H4 (cell line): ENCODE data around the gene UMAD1. TPM values are rescaled to one million over a fixed set of nuclear protein-coding genes. Genes with fewer than 3 reads are reported as not detected.

Experiments
- DNase-seq: peaks from one replicate; pipeline ENCODE4 v3.0.0-alpha.2; 2015; ENCODE audit warnings: low spot score
- total RNA-seq: library from RNA; depleted of rRNA; stranded (reverse); fragments of >200 nt; shearing (Covaris generic); gene quantifications from 2 replicates; pipeline ENCODE4 v1.2.3, GENCODE V29; 2014

The UMAD1 gene
- total RNA-seq, 1 experiment from 2014 or later = 65.9 TPM

- DNase-seq = no peak
These were observed 242.8 kb downstream of the UMAD1 start for GRCh38 chr7:7883394-7883793.

GRCh38 chr7:7884855-7885254, 244.3 kb downstream of the UMAD1 start:
- DNase-seq = no peak

DNA sequence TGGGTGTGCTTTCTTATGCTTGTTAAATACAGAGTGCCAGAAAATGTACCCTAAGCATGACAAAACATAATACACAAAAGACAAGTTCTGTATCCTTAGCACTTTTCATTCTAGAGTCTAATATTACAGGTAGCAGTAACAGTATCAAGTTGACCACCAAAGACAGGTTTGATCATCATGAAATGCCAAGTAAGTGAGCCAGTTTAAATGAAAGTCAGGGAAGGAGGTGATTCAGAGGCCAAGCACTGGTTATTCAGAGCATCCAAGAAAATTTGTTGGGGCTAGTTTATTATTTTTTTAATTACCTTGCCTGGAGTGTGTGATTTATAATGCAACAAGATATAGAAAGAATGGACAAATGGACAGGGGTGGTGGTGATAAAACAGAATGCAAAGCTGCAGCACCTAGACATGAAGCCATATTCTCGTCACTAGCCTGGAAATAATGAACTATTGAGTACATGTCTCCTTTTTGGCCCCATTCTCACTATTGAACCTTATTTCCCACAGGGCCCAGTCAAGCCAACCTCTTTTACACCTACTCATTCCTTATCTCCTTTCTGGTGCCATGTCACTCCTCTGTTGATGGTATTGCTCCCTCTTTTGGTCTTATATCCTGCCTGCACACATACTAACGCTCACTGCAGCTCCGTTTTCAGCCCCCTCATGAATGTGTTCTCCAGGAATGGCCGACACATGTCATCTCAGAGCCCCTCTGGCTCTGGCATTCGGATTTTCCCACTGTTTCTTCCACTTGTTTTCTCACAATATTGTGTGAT, 249.4 kb downstream of the UMAD1 start:
- no peak for DNase-seq

DNA sequence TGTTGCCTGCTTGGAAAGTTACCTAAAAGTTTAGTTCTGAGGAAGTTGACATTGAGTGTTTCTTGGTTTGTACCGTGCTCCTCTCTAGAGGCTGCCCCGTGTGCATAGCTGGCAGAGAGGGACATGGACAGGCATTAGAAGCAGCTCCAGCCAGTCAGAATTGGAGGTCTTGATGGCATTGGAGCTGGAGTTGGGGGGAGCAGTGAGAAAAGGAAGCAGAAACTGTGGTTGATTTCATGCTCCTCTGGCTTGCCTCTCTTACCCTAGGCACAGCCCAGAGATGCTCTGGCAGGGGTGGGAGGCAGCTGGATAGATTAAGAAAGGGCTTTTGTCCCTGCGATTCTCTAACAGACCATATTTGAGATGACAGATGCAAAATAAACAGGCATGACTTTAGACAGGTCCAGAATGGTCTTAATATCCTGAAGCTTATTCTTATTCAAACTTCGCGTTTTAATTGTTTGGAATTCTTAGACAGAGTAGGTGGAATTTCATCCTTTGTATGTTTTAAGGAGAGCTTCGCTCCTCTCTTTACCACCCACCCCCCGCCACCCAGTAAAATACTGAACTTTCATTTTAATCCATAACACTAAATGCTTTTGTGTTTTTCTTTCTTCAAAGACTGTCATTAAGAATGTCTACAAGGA, 254.6 kb downstream of the UMAD1 start:
- no peak for DNase-seq

DNA sequence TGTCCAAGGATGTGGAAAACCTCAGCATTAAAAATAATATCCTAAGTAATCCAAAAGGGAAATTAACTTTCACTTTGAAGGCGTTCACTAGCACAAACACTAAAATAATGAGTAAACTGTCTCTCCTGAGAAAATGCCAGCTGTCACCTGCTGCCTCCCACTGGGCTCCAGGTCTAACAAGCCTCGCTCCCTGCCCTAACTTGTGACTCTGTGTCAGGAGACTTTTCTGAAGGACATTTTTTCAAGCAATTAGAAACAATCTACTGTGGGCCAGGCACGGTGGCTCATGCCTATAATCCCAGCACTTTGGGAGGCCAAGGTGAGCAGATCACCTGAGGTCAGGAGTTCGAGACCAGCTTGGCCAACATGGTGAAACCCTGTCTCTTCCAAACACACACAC, 255.2 kb downstream of the UMAD1 start:
- no peak for DNase-seq

DNA sequence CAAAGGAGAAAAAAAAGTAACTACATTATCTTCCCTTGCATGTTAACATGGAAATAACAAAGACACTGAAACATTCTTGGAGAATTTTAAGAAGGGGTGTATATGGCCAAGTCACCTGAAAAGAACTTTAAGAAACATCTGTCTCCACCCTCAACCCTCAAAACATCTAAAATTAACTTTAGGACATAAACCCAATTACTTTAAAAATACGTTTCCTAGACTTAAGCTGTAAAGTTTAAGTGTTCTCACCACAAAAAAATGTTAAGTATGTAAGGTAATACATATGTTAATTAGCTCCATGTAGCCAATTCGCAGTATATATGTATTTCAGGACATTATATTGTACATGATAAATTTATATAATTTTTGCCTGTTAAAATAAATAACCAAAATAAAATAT, 257.0 kb downstream of the UMAD1 start:
- DNase-seq = no peak

DNA sequence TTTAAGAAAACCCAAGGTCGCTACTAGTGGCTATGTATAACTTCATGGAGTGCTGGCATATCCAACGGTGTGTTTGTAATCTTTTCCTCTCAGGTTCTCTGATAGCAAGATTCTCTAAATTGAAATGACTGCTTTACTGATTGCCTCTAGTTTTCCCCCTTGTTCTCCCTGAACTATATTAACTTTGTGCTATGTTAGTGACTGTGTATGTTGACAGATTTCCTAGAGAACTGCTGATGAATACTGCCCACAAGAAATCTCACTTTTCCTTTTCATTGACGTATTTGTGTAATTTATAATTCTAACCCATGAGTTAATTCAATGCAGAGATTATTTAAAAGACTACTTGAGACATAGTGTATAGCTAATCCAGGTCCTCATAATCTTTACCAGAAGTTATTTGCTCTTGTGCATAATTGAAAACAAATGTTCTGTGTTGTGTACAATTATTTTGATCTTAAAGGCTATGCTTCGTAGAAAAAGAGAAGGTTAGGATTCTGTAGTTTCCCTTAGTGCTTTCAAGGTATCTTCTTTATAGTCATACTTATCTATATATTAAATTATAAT, 257.5 kb downstream of the UMAD1 start:
- no peak for DNase-seq

DNA sequence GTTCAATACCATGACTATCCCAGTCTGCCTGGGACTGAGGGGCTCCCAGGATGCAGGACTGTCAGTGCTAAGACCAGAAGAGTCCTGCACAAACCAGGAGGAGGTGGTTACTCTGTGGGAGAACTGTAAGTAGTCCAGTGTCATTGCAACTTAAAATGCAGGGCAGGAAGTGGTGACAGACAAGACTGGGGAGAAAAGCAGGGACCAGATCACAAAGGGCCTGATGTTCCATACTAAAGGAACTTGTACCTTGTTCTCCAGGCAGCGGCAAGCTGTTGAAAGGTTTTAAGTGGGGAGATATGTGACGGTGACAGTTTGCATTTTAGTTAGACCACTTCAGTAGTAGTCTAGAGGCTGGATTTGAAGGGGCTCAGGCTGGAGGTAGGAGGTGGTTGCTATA, 262.3 kb downstream of the UMAD1 start:
- no peak for DNase-seq

DNA sequence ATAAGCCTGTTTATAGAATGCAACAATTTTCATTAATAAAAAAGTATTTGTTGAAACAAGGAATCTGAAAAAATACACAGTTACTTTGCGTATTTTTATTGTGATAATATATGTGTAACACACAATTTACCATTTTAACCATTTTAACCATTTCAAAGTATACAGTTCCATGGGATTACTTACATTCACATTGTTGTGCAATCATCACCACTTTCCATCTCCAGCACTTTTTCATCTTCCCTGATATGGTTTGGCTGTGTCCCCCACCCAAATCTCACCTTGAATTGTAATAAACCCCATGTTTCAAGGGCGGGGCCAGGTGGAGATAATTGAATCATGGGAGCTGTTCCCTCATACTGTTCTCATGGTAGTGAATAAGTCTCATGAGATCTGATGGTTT, 266.8 kb downstream of the UMAD1 start:
- DNase-seq = no peak

- no peak for DNase-seq
These were observed 268.1 kb downstream of the UMAD1 start for GRCh38 chr7:7908622-7909145.

GRCh38 chr7:7909376-7909775, 268.8 kb downstream of the UMAD1 start:
- DNase-seq = no peak

DNA sequence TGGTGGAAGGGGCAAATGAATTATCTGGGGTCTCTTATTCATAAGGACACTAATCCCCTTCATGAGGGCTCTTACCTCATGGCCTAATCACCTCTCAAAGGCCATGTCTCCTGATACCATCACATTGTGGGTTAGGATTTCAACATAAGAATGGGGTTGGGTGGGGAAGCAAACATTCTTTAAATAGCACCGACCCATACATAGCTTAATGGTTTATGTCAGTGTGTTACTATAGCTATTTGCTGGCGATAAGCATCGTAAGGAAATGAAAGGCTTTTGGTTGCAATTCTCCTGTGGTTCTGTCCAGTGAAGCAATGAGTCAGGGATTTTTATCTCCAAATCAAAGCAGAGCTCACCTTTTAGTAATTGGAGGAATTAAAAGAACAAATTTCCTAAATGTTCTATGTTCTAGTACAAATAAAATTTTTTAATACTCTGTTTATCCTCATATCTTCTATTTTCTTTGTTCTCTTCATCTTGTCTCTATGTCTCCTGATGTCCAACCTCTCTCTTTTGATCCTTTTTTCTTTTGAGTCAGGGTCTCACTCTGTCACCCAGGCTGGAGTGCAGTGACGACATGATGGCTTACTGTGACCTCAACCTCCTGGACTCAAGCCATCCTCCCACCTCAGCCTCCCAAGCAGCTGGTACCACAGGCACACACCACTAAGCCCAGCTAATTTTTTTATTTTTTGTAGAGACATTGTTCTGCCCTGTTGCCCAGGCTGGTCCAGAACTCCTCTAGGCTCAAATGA, 271.0 kb downstream of the UMAD1 start:
- peak; percentile 96 for DNase-seq

GRCh38 chr7:7912937-7913336, 272.4 kb downstream of the UMAD1 start:
- DNase-seq = no peak

DNA sequence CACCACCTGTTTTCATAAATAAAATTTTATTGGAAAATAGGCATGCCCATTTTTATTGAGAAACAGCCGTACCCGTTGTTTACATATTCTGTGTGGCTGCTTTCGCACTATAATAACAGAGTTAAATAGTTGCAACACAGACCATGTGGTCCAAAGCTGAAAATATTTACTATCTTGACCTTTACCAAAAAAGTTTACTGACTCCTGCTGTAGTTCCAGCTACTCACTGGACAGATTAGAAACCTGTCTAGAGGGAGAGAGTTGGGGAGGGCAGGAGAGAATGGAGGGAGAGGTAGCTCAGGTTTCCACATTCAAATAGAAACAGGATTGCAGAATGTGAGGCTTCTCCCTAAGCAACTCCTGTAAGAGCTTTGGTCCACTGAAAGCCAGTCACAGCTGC, 273.0 kb downstream of the UMAD1 start:
- DNase-seq = peak; percentile 48

GRCh38 chr7:7914547-7914946, 274.0 kb downstream of the UMAD1 start:
- no peak for DNase-seq

GRCh38 chr7:7916064-7916463, 275.5 kb downstream of the UMAD1 start:
- DNase-seq = no peak

DNA sequence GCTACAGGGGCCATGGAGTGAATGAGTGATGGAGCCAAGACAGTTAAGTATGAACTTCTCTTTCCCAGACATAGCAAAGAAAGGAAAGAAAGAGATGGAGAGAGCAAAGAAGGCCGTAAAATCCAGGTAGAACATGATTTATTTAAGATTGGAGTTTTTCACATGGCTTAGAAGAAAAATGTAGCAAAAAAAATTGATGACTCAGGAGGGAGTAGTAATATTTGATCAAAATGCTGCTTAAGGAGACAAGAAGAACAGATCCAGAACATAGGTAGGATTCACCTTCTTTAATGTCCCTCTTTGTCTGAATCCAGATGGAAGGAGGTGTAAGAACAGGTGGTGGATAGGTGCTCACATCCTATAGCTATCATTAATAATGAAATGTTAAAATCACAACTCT, 277.0 kb downstream of the UMAD1 start:
- DNase-seq = no peak

- DNase-seq = no peak
These were observed 278.3 kb downstream of the UMAD1 start for GRCh38 chr7:7918736-7919448.

GRCh38 chr7:7919449-7919945, 278.9 kb downstream of the UMAD1 start:
- DNase-seq = no peak

- DNase-seq = no peak
These were observed 279.5 kb downstream of the UMAD1 start for GRCh38 chr7:7920056-7920455.

DNA sequence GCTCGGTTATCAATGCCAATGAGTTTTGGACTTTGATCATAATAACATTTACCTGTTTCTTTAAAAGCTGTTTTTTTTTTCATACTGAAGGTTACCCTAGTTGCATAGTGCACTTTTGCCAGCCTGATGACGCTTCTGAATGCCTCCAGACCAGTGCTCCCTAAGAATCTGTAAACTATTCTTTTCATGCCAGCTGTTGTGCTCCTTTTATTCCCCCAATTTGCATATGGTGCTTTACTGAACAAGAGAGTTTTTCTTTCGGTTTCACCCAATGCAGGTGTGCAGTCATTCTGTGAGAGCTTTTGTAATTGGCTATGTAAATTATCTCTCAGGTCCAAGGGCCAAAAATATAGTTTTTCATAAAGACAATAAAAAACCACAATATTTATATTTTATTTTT, 279.9 kb downstream of the UMAD1 start:
- no peak for DNase-seq
